IMR-90 (cell line): ENCODE results near the gene MAMDC4. TPM values are rescaled to one million over a fixed set of nuclear protein-coding genes. Genes with fewer than 3 reads are reported as not detected.
"Not testable (repeated sequence)": the region's sequence is repeated elsewhere in the genome, so short reads cannot be mapped to it uniquely, and the experiment has no call there.

Source experiments
- ATAC-seq: fragments of 200-7000 bp; cut with Tn5 transposase; 2 replicates; pipeline ENCODE4 v1.9.1; 2020; ENCODE audit warnings: low read depth, mild to moderate bottlenecking, moderate library complexity
- BruUV-seq: library from RNA; stranded (reverse); fragments of 400-500 nt; replicated peaks from 2 replicates; lab custom pipeline; 2021; lab: Mats Ljungman, UMichigan
- CTCF ChIA-PET: fragments of 300-600 bp; formaldehyde crosslinking; extraction: SDS; loops from one replicate; lab custom pipeline; 2021; ENCODE audit warnings: antibody characterized with exemption; lab: Yijun Ruan, JAX
- POLR2A ChIA-PET: fragments of 300-600 bp; sonication (Branson Sonifier 250); formaldehyde crosslinking; loops from one replicate; lab custom pipeline; 2022; ENCODE audit warnings: antibody characterized with exemption; ENCODE audit not compliant: unreplicated experiment; lab: Charles Lee
- DNase-seq: peaks from one replicate; pipeline ENCODE4 v3.0.0; 2013
- H2AFZ ChIP-seq: replicated peaks from 2 replicates; pipeline ENCODE3; 2013; ENCODE audit warnings: low read length, mild to moderate bottlenecking; ENCODE audit not compliant: poor library complexity
- H2AK5ac ChIP-seq: 2 replicates; pipeline ENCODE4 v1.6.1; 2013; ENCODE audit warnings: low read depth, low read length, inconsistent platforms
- H2AK9ac ChIP-seq: replicated peaks from 2 replicates; pipeline ENCODE3; 2013; ENCODE audit warnings: mild to moderate bottlenecking, low read depth, low read length, moderate library complexity; ENCODE audit not compliant: poor library complexity
- H2BK120ac ChIP-seq: 2 replicates; pipeline ENCODE4 v1.6.1; 2013; ENCODE audit warnings: low read depth, low read length, inconsistent platforms
- H2BK15ac ChIP-seq: 3 replicates; pipeline ENCODE4 v1.6.1; 2013; ENCODE audit warnings: low read depth, low read length, inconsistent platforms
- H2BK20ac ChIP-seq: 2 replicates; pipeline ENCODE4 v1.6.1; 2013; ENCODE audit warnings: low read depth, mild to moderate bottlenecking, inconsistent platforms, low read length, moderate library complexity
- H2BK5ac ChIP-seq: 2 replicates; pipeline ENCODE4 v1.6.1; 2013; ENCODE audit warnings: mild to moderate bottlenecking, low read depth, low read length, inconsistent platforms; ENCODE audit not compliant: poor library complexity, severe bottlenecking
- H3K14ac ChIP-seq: replicated peaks from 2 replicates; pipeline ENCODE4 v1.6.1; 2013; ENCODE audit warnings: low read depth, low read length, inconsistent platforms
- H3K18ac ChIP-seq: 2 replicates; pipeline ENCODE4 v1.6.1; 2013; ENCODE audit warnings: low read depth, low read length, control low read depth
- H3K23ac ChIP-seq: 2 replicates; pipeline ENCODE4 v1.6.1; 2013; ENCODE audit warnings: low read depth, low read length, inconsistent platforms
- H3K27ac ChIP-seq: 2 replicates; pipeline ENCODE4 v1.5.1; 2013; ENCODE audit warnings: mild to moderate bottlenecking, control low read depth, low read length; ENCODE audit not compliant: insufficient read depth
- H3K27me3 ChIP-seq: 2 replicates; pipeline ENCODE4 v1.6.1; 2013; ENCODE audit warnings: low read length; ENCODE audit not compliant: control insufficient read depth, insufficient read depth
- H3K36me3 ChIP-seq: 2 replicates; pipeline ENCODE4 v1.6.1; 2013; ENCODE audit warnings: low read length, mixed read lengths; ENCODE audit not compliant: control insufficient read depth, insufficient read depth
- H3K4ac ChIP-seq: 2 replicates; pipeline ENCODE4 v1.6.1; 2013; ENCODE audit warnings: low read depth, low read length, inconsistent platforms
- H3K4me1 ChIP-seq: 2 replicates; pipeline ENCODE4 v1.6.1; 2013; ENCODE audit warnings: low read length, mixed read lengths; ENCODE audit not compliant: control insufficient read depth, insufficient read depth
- H3K4me2 ChIP-seq: 2 replicates; pipeline ENCODE4 v1.6.1; 2013; ENCODE audit warnings: low read depth, mild to moderate bottlenecking, control low read depth, low read length, moderate library complexity
- H3K4me3 ChIP-seq: 2 replicates; pipeline ENCODE4 v1.5.1; 2013; ENCODE audit warnings: low read depth, mild to moderate bottlenecking, control low read depth, low read length, moderate library complexity; ENCODE audit not compliant: insufficient read depth
- H3K56ac ChIP-seq: 2 replicates; pipeline ENCODE4 v1.6.1; 2013; ENCODE audit warnings: low read length, inconsistent platforms; ENCODE audit not compliant: insufficient read depth; ENCODE audit errors: extremely low read depth
- H3K79me1 ChIP-seq, 2 experiments: 2 replicates each; pipeline ENCODE4 v1.6.1; 2013; ENCODE audit warnings: low read length in 2 of 2, inconsistent platforms in 1 of 2, low read depth in 1 of 2
- H3K9ac ChIP-seq: 2 replicates; pipeline ENCODE4 v1.6.1; 2013; ENCODE audit warnings: low read depth, low read length, control low read depth
- H3K9me1 ChIP-seq: 2 replicates; pipeline ENCODE4 v1.6.1; 2013; ENCODE audit warnings: low read length, inconsistent platforms; ENCODE audit not compliant: insufficient read depth
- H3K9me3 ChIP-seq: 2 replicates; pipeline ENCODE4 v1.6.1; 2013; ENCODE audit warnings: low read length; ENCODE audit not compliant: control insufficient read depth, insufficient read depth
- H4K20me1 ChIP-seq: 2 replicates; pipeline ENCODE4 v1.6.1; 2013; ENCODE audit warnings: low read length, inconsistent platforms; ENCODE audit not compliant: insufficient read depth
- H4K5ac ChIP-seq: 2 replicates; pipeline ENCODE4 v1.6.1; 2013; ENCODE audit warnings: mild to moderate bottlenecking, low read depth, low read length, control low read depth
- H4K8ac ChIP-seq, 2 experiments: 2 replicates each; pipeline ENCODE4 v1.6.1; 2013; ENCODE audit warnings: low read depth in 2 of 2, low read length in 2 of 2, control low read depth in 1 of 2, inconsistent platforms in 1 of 2
- H4K91ac ChIP-seq: 2 replicates; pipeline ENCODE4 v1.6.1; 2013; ENCODE audit warnings: low read depth, low read length, inconsistent platforms; ENCODE audit not compliant: insufficient read depth
- WGBS, 2 experiments: methylation state at CpG; one replicate each; pipeline versions ENCODE4 v1.1.5 to v1.1.7; 2013; ENCODE audit warnings: missing lambda C conversion rate in 2 of 2; ENCODE audit not compliant: insufficient read length in 1 of 2; ENCODE audit errors: extremely low coverage in 2 of 2; 5-methylcytosine and 5-hydroxymethylcytosine counted together
- dilution Hi-C: fragments of 300-500 bp; cut with HindIII; formaldehyde crosslinking; loops from one replicate; pipeline ENCODE4 v1.14.3; 2018; ENCODE audit warnings: low sequenced_read_pairs; ENCODE audit not compliant: unreplicated experiment
- in situ Hi-C: fragments of 300-500 bp; cut with MboI; formaldehyde crosslinking; loops from 3 replicates; pipeline ENCODE4 v1.14.3; 2019; ENCODE audit warnings: low sequenced_read_pairs, inconsistent platforms, mixed read lengths
- intact Hi-C: fragments of 100-400 bp; cut with micrococcal nuclease; formaldehyde crosslinking; loops from 2 replicates; pipeline ENCODE4 v1.10.0; 2022
- polyA plus RNA-seq, 3 experiments: library from polyadenylated mRNA; depleted of rRNA; stranded (reverse); fragments of >200 nt; gene quantifications; 2 replicates each; pipeline ENCODE4 v1.2.3, GENCODE V29; 2012; ENCODE audit warnings: low replicate concordance in 1 of 3
- total RNA-seq: library from RNA; depleted of rRNA; stranded (reverse); fragments of >200 nt; gene quantifications from 2 replicates; pipeline ENCODE4 v1.2.3, GENCODE V29; 2012

Gene MAMDC4
- total and polyA plus RNA-seq, 2 of the 4 experiments (the other 2 are of a cell fraction), result 0.18 to 3.5 TPM

GRCh38 chr9:136866898-136867421, 14.8 kb downstream of the MAMDC4 start:
- CTCF ChIA-PET, BruUV-seq: not testable (repeated sequence)

More at GRCh38 chr9:136866898-136867421, 14.8 kb downstream of the MAMDC4 start:
- POLR2A ChIA-PET, intact Hi-C loops, H2BK20ac ChIP-seq, H3K14ac ChIP-seq, dilution Hi-C loops, H2BK5ac ChIP-seq, in situ Hi-C loops, H3K23ac ChIP-seq, H2AFZ ChIP-seq, H3K18ac ChIP-seq, H2BK120ac ChIP-seq, H3K27me3 ChIP-seq, H4K91ac ChIP-seq, H2AK9ac ChIP-seq, DNase-seq, H3K56ac ChIP-seq, H3K9me3 ChIP-seq, H3K4me1 ChIP-seq, H3K27ac ChIP-seq, H2BK15ac ChIP-seq, H3K4ac ChIP-seq, H3K9me1 ChIP-seq, ATAC-seq: not testable (repeated sequence)
- H4K20me1 ChIP-seq, result peaks cover 13% of the 10 kb centered on the region
- 97% methylated on average over 12 of the region's 29 CpGs; no CpG with 5 or more reads in 1 of the 2 experiments for WGBS, 2 experiments
- H3K4me2 ChIP-seq, result peak overlapping the region; percentile 48
- H3K4me3 ChIP-seq, result peak overlapping the region; percentile 71
- 0 out of 2 replicates have a peak overlapping the region, but pooled peaks have one; percentile 61 for H3K9ac ChIP-seq
- H4K5ac ChIP-seq, result peak overlapping the region; percentile 12; the same call in 1 of the 2 replicates
- H4K8ac ChIP-seq, result peak overlapping the region; percentile 76 to 87; a peak in 3 of 4 replicates
- peak overlapping the region; percentile 39; the same call in 1 of the 2 replicates for H2AK5ac ChIP-seq
- H3K79me1 ChIP-seq, result peaks cover 16 to 39% of the 10 kb centered on the region in 2 experiments
- H3K36me3 ChIP-seq, result peaks cover 23% of the 10 kb centered on the region
